Measurements from ENCODE around the gene TSPAN11.

TSPAN11 gene

GRCh38 chr12:30928356-30929244 is 2.1 kb downstream of the TSPAN11 start:
- peaks cover 0 to 6% of the 10 kb centered on the region in 2 donors for H3K36me3 ChIP-seq (replicated peaks in 1 of 2; ENCODE audit: control insufficient read depth in 2 of 2, insufficient read depth in 2 of 2, low read length in 2 of 2)
- no peak overlapping the region for H2BK120ac ChIP-seq (ENCODE audit: low read depth, low read length)
- no peak overlapping the region for H2BK15ac ChIP-seq (ENCODE audit: low read length)
- H3K79me1 ChIP-seq (ENCODE audit: low read depth, low read length): peaks cover 10% of the 10 kb centered on the region
- H2AFZ ChIP-seq (ENCODE audit: low read length): no peak overlapping the region
- peaks cover 15 to 24% of the 10 kb centered on the region in 2 donors for H3K4me1 ChIP-seq (ENCODE audit: control insufficient read depth in 2 of 2, insufficient read depth in 1 of 2, low read depth in 1 of 2, low read length in 2 of 2)
- H3K18ac ChIP-seq (ENCODE audit: low read length): no peak overlapping the region
- H3K9me3 ChIP-seq (replicated peaks in 1 of 2; ENCODE audit: control insufficient read depth in 2 of 2, insufficient read depth in 1 of 2, low read depth in 1 of 2, low read length in 2 of 2): peaks cover 4% of the 10 kb centered on the region in 2 donors
- no peak overlapping the region for H3K4ac ChIP-seq (ENCODE audit: low read length)
- peak overlapping the region; percentile 5 for H2AK5ac ChIP-seq (ENCODE audit: low read depth, low read length)
- WGBS, 2 donors (ENCODE audit: extremely low coverage in 2 of 2, insufficient read length in 2 of 2, insufficient replicate concordance in 1 of 2): no CpG with 5 or more reads among the region's 12 CpGs
- H3K4me2 ChIP-seq (ENCODE audit: insufficient read depth, low read length, poor library complexity, severe bottlenecking): no peak overlapping the region
- H4K91ac ChIP-seq (ENCODE audit: low read depth, low read length, poor library complexity): no peak overlapping the region
- no peak overlapping the region for H3K4me3 ChIP-seq (ENCODE audit: low read length in 2 of 2)
- no peak overlapping the region for H3K27ac ChIP-seq (replicated peaks; ENCODE audit: low read length)
- H2BK5ac ChIP-seq (ENCODE audit: low read length): no peak overlapping the region
- H3K14ac ChIP-seq (ENCODE audit: low read length): no peak overlapping the region
- no peak for DNase-seq (ENCODE audit: low spot score)
- H3K23ac ChIP-seq (ENCODE audit: low read depth, low read length, poor library complexity): no peak overlapping the region
- no peak overlapping the region for H3K9ac ChIP-seq (ENCODE audit: low read depth, low read length, poor library complexity)
- no peak overlapping the region for H2BK12ac ChIP-seq (ENCODE audit: low read length)
- peaks cover 0 to 4% (median 0%) of the 10 kb centered on the region in 3 experiments for H3K27me3 ChIP-seq (ENCODE audit: control insufficient read depth in 3 of 3, insufficient read depth in 3 of 3, low read depth in 1 of 3, low read length in 3 of 3)
- no peak overlapping the region for H4K8ac ChIP-seq (ENCODE audit: low read depth, low read length)

GRCh38 chr12:30930238-30930637 is 3.7 kb downstream of the TSPAN11 start:
- H2BK120ac ChIP-seq (ENCODE audit: low read depth, low read length): no peak overlapping the region
- H2BK12ac ChIP-seq (ENCODE audit: low read length): no peak overlapping the region
- no peak overlapping the region for H3K4ac ChIP-seq (ENCODE audit: low read length)
- H3K36me3 ChIP-seq (replicated peaks in 1 of 2; ENCODE audit: control insufficient read depth in 2 of 2, insufficient read depth in 2 of 2, low read length in 2 of 2): peaks cover 1 to 9% of the 10 kb centered on the region in 2 donors
- no peak overlapping the region for H2BK15ac ChIP-seq (ENCODE audit: low read length)
- peak overlapping the region; percentile 51 for H3K18ac ChIP-seq (ENCODE audit: low read length)
- H3K9me3 ChIP-seq (replicated peaks in 1 of 2; ENCODE audit: control insufficient read depth in 2 of 2, insufficient read depth in 1 of 2, low read depth in 1 of 2, low read length in 2 of 2): peaks cover 10 to 19% of the 10 kb centered on the region in 2 donors
- no peak overlapping the region for H4K8ac ChIP-seq (ENCODE audit: low read depth, low read length)
- H3K14ac ChIP-seq (ENCODE audit: low read length): peak overlapping the region; percentile 49
- H4K91ac ChIP-seq (ENCODE audit: low read depth, low read length, poor library complexity): no peak overlapping the region
- peaks cover 15 to 24% of the 10 kb centered on the region in 2 donors for H3K4me1 ChIP-seq (ENCODE audit: control insufficient read depth in 2 of 2, insufficient read depth in 1 of 2, low read depth in 1 of 2, low read length in 2 of 2)
- H3K79me1 ChIP-seq (ENCODE audit: low read depth, low read length): peaks cover 10% of the 10 kb centered on the region
- H2AFZ ChIP-seq (ENCODE audit: low read length): no peak overlapping the region
- no peak overlapping the region for H3K23ac ChIP-seq (ENCODE audit: low read depth, low read length, poor library complexity)
- H2BK5ac ChIP-seq (ENCODE audit: low read length): no peak overlapping the region
- no peak for DNase-seq (ENCODE audit: low spot score)
- no peak overlapping the region for H3K4me3 ChIP-seq (ENCODE audit: low read length in 2 of 2)
- peak overlapping the region; percentile 9 for H3K9ac ChIP-seq (ENCODE audit: low read depth, low read length, poor library complexity)
- H2AK5ac ChIP-seq (ENCODE audit: low read depth, low read length): no peak overlapping the region
- WGBS, 2 donors (ENCODE audit: extremely low coverage in 2 of 2, insufficient read length in 2 of 2, insufficient replicate concordance in 1 of 2): no CpG with 5 or more reads among the region's 7 CpGs
- no peak overlapping the region for H3K4me2 ChIP-seq (ENCODE audit: insufficient read depth, low read length, poor library complexity, severe bottlenecking)
- no peak overlapping the region for H3K27ac ChIP-seq (replicated peaks; ENCODE audit: low read length)
- no peaks in the 10 kb centered on the region for H3K27me3 ChIP-seq (ENCODE audit: control insufficient read depth in 3 of 3, insufficient read depth in 3 of 3, low read depth in 1 of 3, low read length in 3 of 3)

- DNase-seq (ENCODE audit: low spot score): no peak
- H3K4me1 ChIP-seq (ENCODE audit: control insufficient read depth in 2 of 2, insufficient read depth in 1 of 2, low read depth in 1 of 2, low read length in 2 of 2): peaks cover 15 to 21% of the 10 kb centered on the region in 2 donors
- H3K36me3 ChIP-seq (replicated peaks in 1 of 2; ENCODE audit: control insufficient read depth in 2 of 2, insufficient read depth in 2 of 2, low read length in 2 of 2): peaks cover 1 to 9% of the 10 kb centered on the region in 2 donors
- no peak overlapping the region for H3K27ac ChIP-seq (replicated peaks; ENCODE audit: low read length)
- no peak overlapping the region for H3K4me3 ChIP-seq (ENCODE audit: low read length in 2 of 2)
- peaks cover 11 to 21% of the 10 kb centered on the region in 2 donors for H3K9me3 ChIP-seq (replicated peaks in 1 of 2; ENCODE audit: control insufficient read depth in 2 of 2, insufficient read depth in 1 of 2, low read depth in 1 of 2, low read length in 2 of 2)
- H3K4ac ChIP-seq (ENCODE audit: low read length): no peak overlapping the region
- no peak overlapping the region for H2BK5ac ChIP-seq (ENCODE audit: low read length)
- H2AFZ ChIP-seq (ENCODE audit: low read length): no peak overlapping the region
- H2BK12ac ChIP-seq (ENCODE audit: low read length): no peak overlapping the region
- peaks cover 10% of the 10 kb centered on the region for H3K79me1 ChIP-seq (ENCODE audit: low read depth, low read length)
- no peak overlapping the region for H3K4me2 ChIP-seq (ENCODE audit: insufficient read depth, low read length, poor library complexity, severe bottlenecking)
- no peaks in the 10 kb centered on the region for H3K27me3 ChIP-seq (ENCODE audit: control insufficient read depth in 3 of 3, insufficient read depth in 3 of 3, low read depth in 1 of 3, low read length in 3 of 3)
- WGBS, 2 donors (ENCODE audit: extremely low coverage in 2 of 2, insufficient read length in 2 of 2, insufficient replicate concordance in 1 of 2): no CpG with 5 or more reads among the region's 5 CpGs
- H4K8ac ChIP-seq (ENCODE audit: low read depth, low read length): no peak overlapping the region
- H3K23ac ChIP-seq (ENCODE audit: low read depth, low read length, poor library complexity): no peak overlapping the region
- H3K9ac ChIP-seq (ENCODE audit: low read depth, low read length, poor library complexity): no peak overlapping the region
- H4K91ac ChIP-seq (ENCODE audit: low read depth, low read length, poor library complexity): no peak overlapping the region
- no peak overlapping the region for H3K14ac ChIP-seq (ENCODE audit: low read length)
- H3K18ac ChIP-seq (ENCODE audit: low read length): no peak overlapping the region
- no peak overlapping the region for H2BK15ac ChIP-seq (ENCODE audit: low read length)
- no peak overlapping the region for H2AK5ac ChIP-seq (ENCODE audit: low read depth, low read length)
- no peak overlapping the region for H2BK120ac ChIP-seq (ENCODE audit: low read depth, low read length)
These were observed 4.1 kb downstream of the TSPAN11 start for GRCh38 chr12:30930641-30931040.

GRCh38 chr12:30932881-30933280 is 6.3 kb downstream of the TSPAN11 start:
- Histone ChIP-seq H4K8ac (ENCODE audit: low read depth, low read length) (no peak overlapping the region), H3K79me1 (ENCODE audit: low read depth, low read length) (peaks cover 3% of the 10 kb centered on the region), H4K91ac (ENCODE audit: low read depth, low read length, poor library complexity) (no peak overlapping the region), H3K23ac (ENCODE audit: low read depth, low read length, poor library complexity) (no peak overlapping the region), H3K14ac (ENCODE audit: low read length) (no peak overlapping the region), H2AK5ac (ENCODE audit: low read depth, low read length) (no peak overlapping the region), H3K9me3 (replicated peaks in 1 of 2; ENCODE audit: control insufficient read depth in 2 of 2, insufficient read depth in 1 of 2, low read depth in 1 of 2, low read length in 2 of 2) (peaks cover 12 to 25% of the 10 kb centered on the region in 2 donors), H2BK120ac (ENCODE audit: low read depth, low read length) (no peak overlapping the region), H3K9ac (ENCODE audit: low read depth, low read length, poor library complexity) (no peak overlapping the region), H3K36me3 (replicated peaks in 1 of 2; ENCODE audit: control insufficient read depth in 2 of 2, insufficient read depth in 2 of 2, low read length in 2 of 2) (peaks cover 3 to 9% of the 10 kb centered on the region in 2 donors), H3K4ac (ENCODE audit: low read length) (no peak overlapping the region), H3K27me3 (ENCODE audit: control insufficient read depth in 3 of 3, insufficient read depth in 3 of 3, low read depth in 1 of 3, low read length in 3 of 3) (no peaks in the 10 kb centered on the region), H3K27ac (replicated peaks; ENCODE audit: low read length) (no peak overlapping the region), H2BK5ac (ENCODE audit: low read length) (no peak overlapping the region), H3K18ac (ENCODE audit: low read length) (no peak overlapping the region), H3K4me2 (ENCODE audit: insufficient read depth, low read length, poor library complexity, severe bottlenecking) (no peak overlapping the region), H2AFZ (ENCODE audit: low read length) (no peak overlapping the region), H2BK12ac (ENCODE audit: low read length) (no peak overlapping the region), H3K4me3 (ENCODE audit: low read length in 2 of 2) (no peak overlapping the region), H2BK15ac (ENCODE audit: low read length) (no peak overlapping the region), H3K4me1 (ENCODE audit: control insufficient read depth in 2 of 2, insufficient read depth in 1 of 2, low read depth in 1 of 2, low read length in 2 of 2) (peaks cover 3 to 5% of the 10 kb centered on the region in 2 donors)
- no CpG with 5 or more reads among the region's 3 CpGs for WGBS, 2 donors (ENCODE audit: extremely low coverage in 2 of 2, insufficient read length in 2 of 2, insufficient replicate concordance in 1 of 2)
- DNase-seq (ENCODE audit: low spot score): no peak

Measured in neuronal stem cell (in vitro differentiated cells).